ENCODE measurements around the gene ASPSCR1. TPM values are rescaled to one million over a fixed set of nuclear protein-coding genes. Genes with fewer than 3 reads are reported as not detected.

Gene ASPSCR1
- total and polyA plus RNA-seq, 2 of the 13 experiments (the other 11 are each of a cell fraction or from before 2014, with no cell fraction given), result 274 to 314 TPM

- TF ChIP-seq, protein P1, sequence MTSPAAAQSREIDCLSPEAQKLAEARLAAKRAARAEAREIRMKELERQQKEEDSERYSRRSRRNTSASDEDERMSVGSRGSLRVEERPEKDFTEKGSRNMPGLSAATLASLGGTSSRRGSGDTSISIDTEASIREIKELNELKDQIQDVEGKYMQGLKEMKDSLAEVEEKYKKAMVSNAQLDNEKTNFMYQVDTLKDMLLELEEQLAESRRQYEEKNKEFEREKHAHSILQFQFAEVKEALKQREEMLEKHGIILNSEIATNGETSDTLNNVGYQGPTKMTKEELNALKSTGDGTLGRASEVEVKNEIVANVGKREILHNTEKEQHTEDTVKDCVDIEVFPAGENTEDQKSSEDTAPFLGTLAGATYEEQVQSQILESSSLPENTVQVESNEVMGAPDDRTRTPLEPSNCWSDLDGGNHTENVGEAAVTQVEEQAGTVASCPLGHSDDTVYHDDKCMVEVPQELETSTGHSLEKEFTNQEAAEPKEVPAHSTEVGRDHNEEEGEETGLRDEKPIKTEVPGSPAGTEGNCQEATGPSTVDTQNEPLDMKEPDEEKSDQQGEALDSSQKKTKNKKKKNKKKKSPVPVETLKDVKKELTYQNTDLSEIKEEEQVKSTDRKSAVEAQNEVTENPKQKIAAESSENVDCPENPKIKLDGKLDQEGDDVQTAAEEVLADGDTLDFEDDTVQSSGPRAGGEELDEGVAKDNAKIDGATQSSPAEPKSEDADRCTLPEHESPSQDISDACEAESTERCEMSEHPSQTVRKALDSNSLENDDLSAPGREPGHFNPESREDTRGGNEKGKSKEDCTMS (CRISPR knock-in tag; conservative IDR thresholded peaks at IDR 0.05), result no peak
- peak; percentile 66; the same call in 1 of the 2 replicates for TF ChIP-seq ZBTB7A (CRISPR knock-in tag; IDR thresholded peaks at IDR 0.05)
- TF ChIP-seq ZNF879 (CRISPR knock-in tag; IDR thresholded peaks at IDR 0.05), result no peak
- no peak for TF ChIP-seq KDM6A (CRISPR knock-in tag; IDR thresholded peaks at IDR 0.05; ENCODE audit: low read depth)
- TF ChIP-seq XBP1 (CRISPR knock-in tag; IDR thresholded peaks at IDR 0.05), result no peak
- no peak for TF ChIP-seq BRD4 (CRISPR knock-in tag; IDR thresholded peaks at IDR 0.05)
- TF ChIP-seq PBX2 (CRISPR knock-in tag; IDR thresholded peaks at IDR 0.05), result no peak
- no peak for TF ChIP-seq GTF2F1 (IDR thresholded peaks at IDR 0.05; ENCODE audit: low read length)
- TF ChIP-seq ZNF17 (CRISPR knock-in tag; IDR thresholded peaks at IDR 0.05), result no peak
- TF ChIP-seq CENPT (CRISPR knock-in tag; IDR thresholded peaks at IDR 0.05; ENCODE audit: low read depth), result no peak
- no peak for TF ChIP-seq ZNF780A (CRISPR knock-in tag; IDR thresholded peaks at IDR 0.05)
- no peak for TF ChIP-seq CEBPG (CRISPR knock-in tag; IDR thresholded peaks at IDR 0.05)
- no peak for TF ChIP-seq ATRX (CRISPR knock-in tag; IDR thresholded peaks at IDR 0.05; ENCODE audit: borderline replicate concordance)
- no peak for TF ChIP-seq ZNF20 (CRISPR knock-in tag; IDR thresholded peaks at IDR 0.05)
- TF ChIP-seq, protein P2, sequence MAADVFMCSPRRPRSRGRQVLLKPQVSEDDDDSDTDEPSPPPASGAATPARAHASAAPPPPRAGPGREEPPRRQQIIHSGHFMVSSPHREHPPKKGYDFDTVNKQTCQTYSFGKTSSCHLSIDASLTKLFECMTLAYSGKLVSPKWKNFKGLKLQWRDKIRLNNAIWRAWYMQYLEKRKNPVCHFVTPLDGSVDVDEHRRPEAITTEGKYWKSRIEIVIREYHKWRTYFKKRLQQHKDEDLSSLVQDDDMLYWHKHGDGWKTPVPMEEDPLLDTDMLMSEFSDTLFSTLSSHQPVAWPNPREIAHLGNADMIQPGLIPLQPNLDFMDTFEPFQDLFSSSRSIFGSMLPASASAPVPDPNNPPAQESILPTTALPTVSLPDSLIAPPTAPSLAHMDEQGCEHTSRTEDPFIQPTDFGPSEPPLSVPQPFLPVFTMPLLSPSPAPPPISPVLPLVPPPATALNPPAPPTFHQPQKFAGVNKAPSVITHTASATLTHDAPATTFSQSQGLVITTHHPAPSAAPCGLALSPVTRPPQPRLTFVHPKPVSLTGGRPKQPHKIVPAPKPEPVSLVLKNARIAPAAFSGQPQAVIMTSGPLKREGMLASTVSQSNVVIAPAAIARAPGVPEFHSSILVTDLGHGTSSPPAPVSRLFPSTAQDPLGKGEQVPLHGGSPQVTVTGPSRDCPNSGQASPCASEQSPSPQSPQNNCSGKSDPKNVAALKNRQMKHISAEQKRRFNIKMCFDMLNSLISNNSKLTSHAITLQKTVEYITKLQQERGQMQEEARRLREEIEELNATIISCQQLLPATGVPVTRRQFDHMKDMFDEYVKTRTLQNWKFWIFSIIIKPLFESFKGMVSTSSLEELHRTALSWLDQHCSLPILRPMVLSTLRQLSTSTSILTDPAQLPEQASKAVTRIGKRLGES (CRISPR knock-in tag; IDR thresholded peaks at IDR 0.05; ENCODE audit: borderline replicate concordance), result no peak
- TF ChIP-seq KLF16 (CRISPR knock-in tag; IDR thresholded peaks at IDR 0.05), result 0 out of 4 replicates have a peak, but pooled peaks of 1 of the 2 experiments have one; percentile 44
- TF ChIP-seq, protein P3, sequence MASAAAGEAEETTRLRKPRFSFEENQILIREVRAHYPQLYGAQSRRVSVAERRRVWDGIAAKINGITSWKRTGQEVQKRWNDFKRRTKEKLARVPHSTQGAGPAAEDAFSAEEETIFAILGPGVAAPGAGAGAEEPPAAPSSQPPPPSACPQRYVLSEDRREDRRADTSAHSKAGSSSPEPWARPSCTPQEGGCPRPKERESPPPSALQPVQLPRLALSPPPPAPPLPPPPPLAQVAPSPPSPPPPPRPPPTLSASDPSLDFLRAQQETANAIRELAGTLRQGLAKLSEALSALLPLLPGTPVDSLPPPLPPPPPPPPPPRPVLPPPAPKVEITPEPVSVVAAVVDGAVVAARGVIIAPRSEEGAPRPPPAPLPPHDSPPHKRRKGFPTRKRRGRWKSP (CRISPR knock-in tag; IDR thresholded peaks at IDR 0.05), result no peak
- TF ChIP-seq GFI1 (CRISPR knock-in tag; IDR thresholded peaks at IDR 0.05; ENCODE audit: borderline replicate concordance), result no peak
- no peak for TF ChIP-seq ZNF292 (CRISPR knock-in tag; IDR thresholded peaks at IDR 0.05; ENCODE audit: borderline replicate concordance, low read depth)
- no peak for TF ChIP-seq ZNF720 (CRISPR knock-in tag; IDR thresholded peaks at IDR 0.05)
- TF ChIP-seq NR2F1 (CRISPR knock-in tag; IDR thresholded peaks at IDR 0.05), result no peak
- TF ChIP-seq SP2 (CRISPR knock-in tag; IDR thresholded peaks at IDR 0.05), result no peak
- no peak for TF ChIP-seq ZNF160 (CRISPR knock-in tag; IDR thresholded peaks at IDR 0.05)
- TF ChIP-seq DPF2 (CRISPR knock-in tag; IDR thresholded peaks at IDR 0.05; ENCODE audit: borderline replicate concordance, low read depth), result peak; percentile 76; the same call in 1 of the 2 replicates
- no peak for TF ChIP-seq PAF1 (CRISPR knock-in tag; IDR thresholded peaks at IDR 0.05)
Observed at GRCh38 chr17:82039695-82040299, 62.4 kb downstream of the ASPSCR1 start (continued).
